NCI-H748 (cell line): ENCODE measurements around the gene MYOZ1.

Source experiments
- DNase-seq: peaks from one replicate; lab custom pipeline; 2025; ENCODE audit not compliant: unreplicated experiment; lab: John Stamatoyannopoulos, UW

Gene MYOZ1

DNA sequence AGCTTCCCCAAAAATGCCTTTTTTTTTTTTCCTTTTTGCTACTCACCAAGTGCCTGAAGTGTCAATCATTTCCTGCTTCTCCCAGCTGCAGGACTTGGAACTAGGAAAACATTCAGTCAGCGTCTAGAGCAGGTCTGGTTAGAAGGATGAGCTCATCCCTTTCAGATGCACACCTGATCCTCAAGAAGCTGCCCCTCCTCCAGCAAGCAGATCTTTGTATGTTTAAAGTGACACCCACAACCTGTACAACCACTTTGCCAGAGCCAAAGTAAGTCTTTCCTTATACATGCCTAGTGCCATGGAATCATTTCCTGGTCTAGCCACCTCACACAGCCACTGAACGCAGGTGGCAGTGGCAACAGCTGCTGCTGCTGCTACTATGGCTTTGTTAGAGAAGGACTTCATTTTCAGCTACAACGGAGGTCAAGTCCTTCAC, 39.8 kb downstream of the MYOZ1 start:
- DNase-seq = no peak

DNA sequence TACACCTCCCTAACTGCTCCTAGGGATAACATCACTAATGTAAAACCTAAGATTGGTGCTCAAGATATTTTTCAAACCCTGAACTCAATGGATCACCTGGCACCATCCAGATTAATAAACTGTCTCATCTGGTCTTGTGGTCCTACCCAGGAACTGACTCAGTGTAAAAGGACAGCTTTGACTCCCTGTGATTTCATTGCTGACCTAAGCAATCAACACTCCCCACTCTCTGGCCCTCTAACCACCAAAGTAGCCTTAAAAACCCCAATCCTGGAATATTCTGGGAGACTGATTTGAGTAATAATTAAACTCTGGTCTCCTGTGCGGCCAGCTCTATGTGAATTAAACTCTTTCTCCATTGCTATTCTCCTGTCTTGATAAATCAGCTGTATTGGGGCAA, 43.9 kb downstream of the MYOZ1 start:
- no peak for DNase-seq

DNA sequence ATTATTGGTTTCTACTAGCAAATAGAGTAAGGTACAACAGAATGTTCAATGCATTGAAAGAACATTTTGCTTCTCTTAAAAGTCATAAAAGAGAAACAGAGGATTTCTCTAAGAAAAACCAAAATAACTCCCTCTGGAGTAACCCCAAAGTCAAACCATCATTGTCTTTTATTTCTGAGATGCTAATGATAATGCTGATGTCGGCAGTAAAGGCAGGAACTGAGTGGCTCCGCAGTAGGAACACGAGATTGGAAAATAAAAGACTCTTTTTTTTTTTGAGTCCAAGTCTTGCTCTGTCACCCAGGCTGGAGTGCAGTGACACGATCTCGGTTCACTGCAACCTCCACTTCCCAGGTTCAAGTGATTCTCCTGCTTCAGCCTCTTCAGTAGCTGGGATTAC, 47.5 kb downstream of the MYOZ1 start:
- no peak for DNase-seq

DNA sequence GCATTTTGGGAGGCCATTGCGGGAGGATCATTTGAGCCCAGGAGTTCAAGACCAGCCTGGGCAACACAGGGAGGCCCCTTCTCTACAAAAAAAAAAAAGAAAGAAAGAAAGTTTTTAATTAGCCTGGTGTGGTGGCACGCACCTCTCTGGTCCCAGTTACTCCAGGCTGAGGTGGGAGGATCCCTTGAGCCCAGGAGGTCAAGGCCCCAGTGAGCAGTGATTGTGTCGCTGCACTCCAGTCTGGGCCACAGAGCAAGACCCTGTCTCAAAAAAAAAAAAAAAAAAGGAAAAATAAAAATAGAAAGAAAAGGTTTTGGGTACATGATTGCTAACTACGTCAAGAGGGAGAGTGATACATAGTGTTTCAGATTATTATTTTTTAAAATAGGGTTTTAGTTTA, 48.2 kb downstream of the MYOZ1 start:
- DNase-seq = no peak

DNA sequence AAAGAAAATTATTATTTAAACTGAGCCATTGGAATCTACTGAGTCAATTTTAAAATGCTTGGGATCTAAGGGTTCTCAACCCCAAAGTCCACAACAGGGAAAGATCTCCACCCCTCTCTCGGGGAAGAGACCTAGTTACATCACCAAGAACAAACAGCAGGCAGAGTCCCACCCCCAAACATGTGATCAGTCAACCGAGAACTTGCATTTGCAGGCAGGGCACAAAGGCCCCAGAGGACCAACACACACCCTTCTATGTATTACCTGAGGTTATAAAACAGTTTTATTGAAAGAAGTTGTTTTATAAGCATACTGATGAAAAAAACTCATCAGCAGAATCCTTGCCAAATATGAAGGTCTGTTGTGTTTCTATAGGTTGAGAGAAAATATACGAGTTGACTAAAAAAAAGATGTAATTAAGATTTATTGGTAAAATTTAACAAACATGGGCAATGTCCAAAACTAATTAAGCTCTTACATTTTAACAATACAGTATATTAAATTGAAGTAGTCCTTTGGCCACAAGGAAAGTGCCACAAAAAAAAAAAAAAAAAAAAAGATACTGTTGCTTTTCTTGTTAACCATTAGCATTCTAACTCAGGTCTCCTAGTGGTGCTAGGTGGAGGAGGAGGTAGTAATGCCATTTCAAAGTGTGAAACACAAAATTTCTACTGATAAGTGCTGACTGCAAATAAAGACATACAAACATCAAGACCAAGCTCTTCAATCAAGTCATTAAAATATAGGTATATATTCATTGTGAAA, 49.2 kb downstream of the MYOZ1 start:
- DNase-seq = peak; percentile 40

DNA sequence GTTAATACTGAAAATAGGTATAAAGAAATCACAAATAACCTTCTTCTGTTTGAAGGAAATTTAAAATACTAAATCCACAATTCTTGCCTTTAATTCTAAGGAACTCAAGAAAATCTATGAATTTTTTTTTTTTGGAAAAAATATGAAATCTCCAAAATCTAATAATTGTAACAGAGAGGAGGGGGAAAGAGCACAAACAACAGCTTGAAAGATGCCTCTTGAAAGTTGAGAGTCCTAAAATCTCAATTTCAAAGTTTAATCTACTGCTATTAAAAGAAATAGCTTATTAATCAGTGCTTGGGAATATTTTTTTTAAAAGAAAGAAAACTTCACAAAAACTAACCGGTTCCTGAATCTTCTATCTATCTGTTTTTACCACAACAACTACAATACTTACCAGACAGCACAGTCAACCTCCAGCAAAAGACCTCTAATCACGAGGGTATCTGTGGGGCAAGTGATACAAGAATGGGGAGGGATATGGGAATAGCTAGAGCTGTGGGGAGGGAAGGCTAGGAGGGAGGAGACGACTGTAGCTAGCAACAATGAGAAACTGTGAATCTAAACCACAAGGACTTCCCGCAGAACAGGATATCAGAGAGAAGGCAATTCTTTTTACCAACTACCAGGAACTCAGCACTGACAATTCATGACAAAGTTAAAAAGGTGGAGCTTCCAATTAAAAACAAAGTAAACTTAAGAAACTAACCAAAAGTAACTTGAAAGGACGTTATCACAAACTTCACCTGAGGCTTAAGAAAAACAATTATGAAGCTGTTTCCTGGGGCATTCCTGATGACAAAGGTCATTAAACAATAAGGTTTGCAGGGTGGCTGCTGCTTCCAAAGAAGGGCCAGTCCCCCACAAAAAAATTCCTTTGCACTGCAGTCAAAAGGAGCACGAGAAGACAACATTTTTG, 50.1 kb downstream of the MYOZ1 start, which contains the start of gene USP54:
TSS of gene USP54 (minus strand) at position 462 of the 919 bp plus-strand sequence. CDS start 15,684 bp downstream, outside the sequence.
- DNase-seq = no peak

DNA sequence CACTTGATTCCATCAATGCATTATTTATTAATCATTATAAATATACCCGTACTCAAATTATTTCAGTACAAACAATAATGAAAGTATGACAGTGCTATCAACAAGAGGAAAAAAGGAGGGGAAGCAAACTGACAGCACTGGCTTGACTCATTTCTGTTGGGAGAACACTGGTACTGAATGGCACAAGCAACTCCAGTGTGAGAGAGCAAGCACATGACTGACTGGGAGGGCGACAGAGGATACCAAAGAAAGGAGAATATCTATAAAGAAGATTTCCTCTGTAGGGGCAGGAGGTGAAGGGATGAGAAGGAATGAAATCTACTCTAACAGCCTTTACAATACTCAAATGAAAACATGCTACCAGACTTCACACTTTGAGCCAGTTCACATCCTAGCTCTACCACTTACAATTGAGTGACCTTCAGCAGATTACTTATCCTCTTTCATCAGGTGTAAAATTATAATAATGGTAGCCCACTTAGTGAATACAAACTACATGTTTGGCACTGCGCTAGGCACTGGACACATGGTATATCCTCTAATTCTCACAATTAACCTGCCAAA, 51.6 kb downstream of the MYOZ1 start:
- DNase-seq = no peak

DNA sequence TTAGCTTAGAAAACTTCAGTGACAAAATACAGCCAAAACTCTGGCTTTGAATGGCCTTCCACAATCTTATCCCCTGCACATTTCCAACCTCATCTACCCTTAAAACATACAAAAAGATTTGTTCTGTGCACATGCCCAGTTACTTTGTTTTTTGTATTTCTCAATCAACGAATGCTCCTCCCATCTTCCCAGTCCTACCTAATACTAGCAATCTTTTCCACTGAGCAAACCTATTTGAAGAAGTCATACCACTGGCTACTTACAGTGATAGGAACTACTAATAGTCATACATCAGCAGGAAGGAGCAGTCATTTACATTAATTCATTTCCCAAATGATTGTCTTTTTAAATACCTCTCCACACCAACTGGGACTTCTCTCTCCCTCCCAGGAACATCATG, 52.6 kb downstream of the MYOZ1 start:
- no peak for DNase-seq

DNA sequence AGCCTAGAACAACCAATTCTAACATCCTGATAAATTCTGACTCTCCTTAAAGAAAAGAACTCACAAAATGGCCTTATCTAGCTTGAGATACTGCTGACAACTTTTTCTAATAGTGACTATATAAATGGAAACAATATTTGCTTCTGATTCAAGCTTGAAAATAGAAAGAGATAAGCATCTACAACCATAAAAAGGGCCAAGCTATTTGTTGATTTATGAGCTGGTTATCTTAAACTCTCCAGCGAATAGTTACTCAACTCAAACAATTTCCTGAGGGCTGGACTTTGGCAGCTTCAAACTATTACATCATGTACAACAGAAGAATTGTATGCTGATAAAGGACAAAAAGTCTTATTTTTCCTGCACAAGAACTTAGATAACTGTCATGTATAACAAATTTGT, 54.7 kb downstream of the MYOZ1 start:
- no peak for DNase-seq

DNA sequence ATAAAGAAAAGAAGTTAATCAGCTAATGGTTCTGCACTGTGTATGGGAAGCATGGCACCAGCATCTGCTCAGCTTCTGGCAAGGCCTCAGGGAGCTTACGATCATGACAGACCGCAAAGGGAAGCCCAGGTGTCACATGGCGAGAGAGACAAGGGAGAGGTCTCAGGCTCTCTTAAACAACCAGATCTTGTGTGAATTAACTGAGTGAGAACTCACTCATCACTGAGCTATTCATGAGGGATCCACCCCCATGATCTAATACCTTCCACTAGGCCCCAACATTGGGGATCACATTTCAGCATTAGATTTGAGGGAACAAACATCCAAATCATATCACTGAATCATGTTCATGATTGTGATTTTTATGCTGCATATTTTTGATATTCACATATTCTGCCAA, 55.9 kb downstream of the MYOZ1 start:
- DNase-seq = no peak

DNA sequence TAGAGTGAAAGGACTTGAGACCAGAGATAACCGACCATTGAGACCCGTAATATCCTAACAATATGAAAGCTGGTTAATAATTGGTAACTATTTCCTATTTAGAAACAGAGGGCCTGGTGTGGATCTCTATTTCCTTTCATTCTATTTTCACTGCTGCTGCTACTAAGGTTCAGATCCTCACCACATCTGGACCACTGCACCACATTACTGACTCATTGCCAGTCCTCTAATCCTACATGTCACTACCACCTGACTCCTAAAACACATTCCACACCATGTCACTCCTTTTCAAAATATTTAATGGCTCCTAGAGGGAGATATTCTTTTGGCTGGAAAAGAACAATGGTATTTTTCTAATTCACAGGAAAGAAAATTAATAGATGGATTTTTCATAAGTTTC, 56.5 kb downstream of the MYOZ1 start:
- DNase-seq = no peak

DNA sequence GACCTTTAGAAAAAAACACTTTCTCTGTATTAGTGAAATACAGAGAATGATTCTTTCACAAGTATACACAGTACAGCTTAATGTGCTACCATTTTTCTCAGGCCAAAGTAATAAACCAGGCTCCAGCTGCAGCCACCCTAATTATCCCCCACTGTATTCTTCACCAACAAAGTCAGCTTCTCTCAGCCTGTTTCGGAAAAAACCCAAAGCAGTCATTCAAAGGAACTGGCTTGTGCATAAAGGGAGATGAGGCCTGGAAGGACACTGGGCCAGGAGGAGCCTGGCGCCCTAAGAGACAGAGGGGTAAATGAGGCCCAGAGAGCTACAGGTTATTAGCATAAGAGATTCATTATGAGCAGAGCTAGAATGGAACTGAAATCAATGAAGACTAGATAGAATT, 59.4 kb downstream of the MYOZ1 start:
- DNase-seq = no peak
